ENCODE results near the gene PTBP1. TPM values are rescaled to one million over a fixed set of nuclear protein-coding genes. Genes with fewer than 3 reads are reported as not detected.
A peak's percentile ranks its signal among the peaks of the same experiment; 100 is the strongest.

Gene PTBP1
- total RNA-seq, 2 experiments from 2014 or later, result 315 to 479 TPM

GRCh38 chr19:795691-796581, 1.3 kb upstream of the PTBP1 start:
- H3K4me1 ChIP-seq (ENCODE audit: insufficient read depth, low read length, poor library complexity, severe bottlenecking), result peaks cover 21% of the 10 kb centered on the region
- ChIA-PET CTCF (ENCODE audit: unreplicated experiment) (no interaction called here), POLR2A (no interaction called here)
- H3K9me2 ChIP-seq (ENCODE audit: insufficient read depth, low read length), result no peaks in the 10 kb centered on the region
- peak overlapping the region; percentile 73 for H3K4me3 ChIP-seq (ENCODE audit: low read depth, low read length, poor library complexity, severe bottlenecking)
- TF ChIP-seq CTCF (conservative IDR thresholded peaks at IDR 0.05; ENCODE audit: low read length), result no peak
- TF ChIP-seq EZH2phosphoT487 (IDR thresholded peaks at IDR 0.05; ENCODE audit: borderline replicate concordance, low read depth, low read length), result no peak
- DNase-seq (ENCODE audit: low spot score), result no peak
- H2AFZ ChIP-seq (ENCODE audit: low read length), result peak overlapping the region; percentile 91; the same call in 1 of the 2 replicates
- no TSS peak for BruUV-seq (replicated peaks)
- peaks cover 31% of the 10 kb centered on the region for H3K79me2 ChIP-seq (ENCODE audit: insufficient read depth, low read depth, low read length)
- intact Hi-C loops (cut with micrococcal nuclease; ENCODE audit: unreplicated experiment), result loop anchor here (2.0 to 5.0 kb wide), 2 partner anchors 133 to 224 kb away; partner anchors contain the start of genes BSG and RNF126
- no peak overlapping the region for H3K27ac ChIP-seq (ENCODE audit: low read depth, low read length, poor library complexity, severe bottlenecking)
- peaks cover 31% of the 10 kb centered on the region for H3K36me3 ChIP-seq (ENCODE audit: insufficient read depth, low read length)
- H3K4me2 ChIP-seq (ENCODE audit: low read length), result peak overlapping the region; percentile 85
- peaks cover 27% of the 10 kb centered on the region for H4K20me1 ChIP-seq (ENCODE audit: insufficient read depth, low read length)
- no peaks in the 10 kb centered on the region for H3K9me3 ChIP-seq (ENCODE audit: low read length)

GRCh38 chr19:797528-798414, 519 bp downstream of the PTBP1 start:
- Histone ChIP-seq H3K79me2 (ENCODE audit: insufficient read depth, low read depth, low read length) (peaks cover 49% of the 10 kb centered on the region), H3K9me3 (ENCODE audit: low read length) (no peaks in the 10 kb centered on the region), H3K4me1 (ENCODE audit: insufficient read depth, low read length, poor library complexity, severe bottlenecking) (peaks cover 21% of the 10 kb centered on the region), H3K4me3 (ENCODE audit: low read depth, low read length, poor library complexity, severe bottlenecking) (peak overlapping the region; percentile 98), H3K36me3 (ENCODE audit: insufficient read depth, low read length) (peaks cover 49% of the 10 kb centered on the region), H3K27ac (ENCODE audit: low read depth, low read length, poor library complexity, severe bottlenecking) (peak overlapping the region; percentile 79), H3K4me2 (ENCODE audit: low read length) (peak overlapping the region; percentile 94), H2AFZ (ENCODE audit: low read length) (no peak overlapping the region), H3K9me2 (ENCODE audit: insufficient read depth, low read length) (no peaks in the 10 kb centered on the region), H4K20me1 (ENCODE audit: insufficient read depth, low read length) (peaks cover 45% of the 10 kb centered on the region)
- ChIA-PET CTCF (ENCODE audit: unreplicated experiment) (no interaction called here), POLR2A (no interaction called here)
- DNase-seq (ENCODE audit: low spot score), result peak; percentile 94
- no peak for TF ChIP-seq EZH2phosphoT487 (IDR thresholded peaks at IDR 0.05; ENCODE audit: borderline replicate concordance, low read depth, low read length)
- no peak for TF ChIP-seq CTCF (conservative IDR thresholded peaks at IDR 0.05; ENCODE audit: low read length)
- BruUV-seq (replicated peaks), result no TSS peak
- intact Hi-C loops (cut with micrococcal nuclease; ENCODE audit: unreplicated experiment), result loop anchor here (2.0 to 5.0 kb wide), 2 partner anchors 135 to 225 kb away; partner anchors contain the start of genes BSG and RNF126

All from OCI-LY7 (cell line).